TTC549 (cell line): ENCODE data around the gene SORBS2.

Experiments used
- FAIRE-seq: peaks from 2 replicates; lab custom pipeline; 2012; peaks lifted over from hg19 to GRCh38; lab: Jason Lieb, UNC

The SORBS2 gene

GRCh38 chr4:185589067-185589836 is 222.7 kb downstream of the SORBS2 start:
- FAIRE-seq = no peak

DNA sequence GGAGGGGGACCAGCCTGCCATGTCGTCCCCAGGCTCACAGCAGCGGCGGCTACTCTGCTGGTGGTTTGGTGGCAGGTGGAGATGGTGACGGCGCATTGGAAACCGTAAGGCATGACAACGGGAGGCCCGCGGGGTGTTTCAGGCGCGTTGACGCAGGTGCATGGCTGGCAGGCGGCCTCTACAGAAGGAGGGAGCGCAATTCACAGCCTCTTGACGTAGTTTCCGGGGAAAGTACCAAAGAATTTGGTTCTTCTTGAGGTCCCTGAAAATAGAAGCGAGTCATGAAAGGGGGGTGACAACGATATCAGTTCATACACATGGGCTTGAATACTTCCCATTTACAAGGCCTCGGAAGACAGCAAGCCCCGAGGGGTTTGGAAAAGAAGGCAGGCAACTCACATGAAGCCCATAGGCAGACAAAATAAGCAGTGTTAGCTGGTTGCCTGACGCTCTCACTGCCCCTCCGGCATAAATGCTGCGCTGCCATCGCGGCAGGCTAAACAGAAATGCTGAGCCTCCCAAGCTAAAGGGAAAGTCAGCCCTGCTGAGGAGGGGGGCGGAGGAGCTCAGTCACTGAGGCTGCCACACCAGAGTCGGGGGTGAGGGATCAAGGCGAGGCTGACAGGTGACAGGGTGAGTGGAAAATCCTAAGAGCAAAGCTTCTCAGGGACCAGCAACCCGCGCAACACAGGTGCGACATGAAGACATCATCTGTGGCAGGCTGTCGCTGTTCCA is 224.4 kb downstream of the SORBS2 start:
- FAIRE-seq = no peak

DNA sequence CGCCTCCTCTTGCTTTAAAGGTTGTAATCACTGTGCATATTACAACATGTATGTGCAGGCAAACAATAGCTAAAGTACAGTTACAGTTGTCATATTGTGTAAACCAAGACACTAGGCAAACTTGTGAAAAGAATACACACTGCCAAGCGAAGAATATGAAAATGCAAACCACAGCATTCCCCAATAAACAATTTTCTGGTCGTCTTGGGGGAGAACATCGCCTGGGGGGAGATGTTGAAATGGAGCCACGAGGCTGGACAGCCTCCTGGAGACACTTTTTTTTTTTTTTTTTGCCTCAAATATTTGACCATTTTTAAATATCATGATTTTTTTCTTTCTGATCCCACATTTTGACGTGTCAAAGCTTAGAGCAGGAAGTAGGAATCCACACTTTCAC is 225.0 kb downstream of the SORBS2 start:
- no peak for FAIRE-seq

DNA sequence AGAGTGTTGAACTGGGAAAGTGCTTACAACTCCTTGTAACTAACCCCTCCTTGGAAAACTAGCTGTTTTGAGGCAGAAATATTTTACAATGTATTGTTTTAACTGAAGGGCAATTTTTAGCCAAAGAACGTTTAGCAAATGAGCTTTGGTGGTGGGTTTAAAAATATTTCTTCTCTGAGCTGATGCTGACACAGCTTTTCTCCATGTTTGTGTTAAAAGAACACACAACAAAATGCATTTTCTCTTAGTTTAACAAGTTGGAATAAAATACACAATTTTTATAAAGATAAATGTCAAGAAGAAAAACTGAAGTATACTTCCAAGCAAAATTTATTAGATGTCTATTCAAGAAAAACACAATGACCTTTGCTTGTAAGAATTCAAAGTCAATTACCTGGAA is 226.8 kb downstream of the SORBS2 start:
- FAIRE-seq = no peak

DNA sequence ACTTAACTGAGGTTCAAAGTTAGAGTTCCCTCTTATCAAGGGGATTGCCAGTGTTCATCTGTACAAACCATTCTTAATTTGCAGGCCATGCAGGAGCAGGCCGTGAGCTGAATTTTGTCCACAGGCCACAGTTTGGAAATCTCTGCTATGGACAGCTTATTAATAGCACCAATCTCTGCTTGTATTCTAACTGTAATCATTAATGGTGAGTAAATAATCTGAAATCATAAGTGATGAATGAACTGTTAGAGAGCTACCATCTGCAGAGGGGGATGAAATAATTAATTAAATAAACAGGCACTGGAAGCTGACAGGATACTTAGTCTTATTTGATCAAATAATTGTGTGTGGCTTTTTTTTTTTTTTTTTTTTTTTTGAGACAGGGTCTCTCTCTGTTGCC is 228.2 kb downstream of the SORBS2 start:
- FAIRE-seq = no peak

DNA sequence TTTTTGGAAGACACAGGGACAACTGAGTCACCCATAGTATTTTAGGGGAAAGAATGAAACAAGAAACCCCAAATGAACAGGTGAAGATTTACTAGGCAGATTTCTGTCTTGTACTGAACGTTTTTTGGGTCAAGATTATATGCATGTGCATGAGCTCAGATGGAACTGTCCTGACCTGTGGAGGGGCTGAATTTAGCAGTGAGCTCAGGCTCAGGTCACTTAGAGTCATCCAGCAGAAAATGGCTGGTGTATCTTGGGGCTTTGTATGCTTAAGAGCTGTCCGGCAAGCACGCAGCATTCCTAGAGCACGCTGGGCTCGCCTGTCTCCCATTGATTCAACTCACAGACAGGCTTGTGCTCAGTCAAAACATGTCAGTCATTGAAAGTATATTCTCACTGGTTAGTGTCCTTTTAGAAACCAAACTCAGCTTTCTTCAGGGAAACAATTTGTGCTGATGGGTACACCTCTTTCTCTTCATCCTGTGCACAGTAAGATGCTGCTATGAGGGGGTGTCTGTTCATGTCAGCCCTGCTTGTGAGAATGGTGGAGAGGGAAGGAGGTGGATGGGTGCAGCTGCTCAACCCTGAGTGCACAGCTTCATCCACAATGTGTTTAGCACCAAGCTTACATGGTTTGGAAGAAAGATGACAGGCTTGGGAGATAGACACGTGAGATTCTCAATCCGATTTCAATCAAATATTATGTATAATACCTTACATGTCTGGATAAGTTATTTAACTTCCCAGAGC is 229.2 kb downstream of the SORBS2 start:
- FAIRE-seq = no peak

- FAIRE-seq = no peak
Measured at GRCh38 chr4:185580699-185581098, 231.3 kb downstream of the SORBS2 start.

- FAIRE-seq = no peak
Measured at GRCh38 chr4:185578284-185578683, 233.7 kb downstream of the SORBS2 start.

DNA sequence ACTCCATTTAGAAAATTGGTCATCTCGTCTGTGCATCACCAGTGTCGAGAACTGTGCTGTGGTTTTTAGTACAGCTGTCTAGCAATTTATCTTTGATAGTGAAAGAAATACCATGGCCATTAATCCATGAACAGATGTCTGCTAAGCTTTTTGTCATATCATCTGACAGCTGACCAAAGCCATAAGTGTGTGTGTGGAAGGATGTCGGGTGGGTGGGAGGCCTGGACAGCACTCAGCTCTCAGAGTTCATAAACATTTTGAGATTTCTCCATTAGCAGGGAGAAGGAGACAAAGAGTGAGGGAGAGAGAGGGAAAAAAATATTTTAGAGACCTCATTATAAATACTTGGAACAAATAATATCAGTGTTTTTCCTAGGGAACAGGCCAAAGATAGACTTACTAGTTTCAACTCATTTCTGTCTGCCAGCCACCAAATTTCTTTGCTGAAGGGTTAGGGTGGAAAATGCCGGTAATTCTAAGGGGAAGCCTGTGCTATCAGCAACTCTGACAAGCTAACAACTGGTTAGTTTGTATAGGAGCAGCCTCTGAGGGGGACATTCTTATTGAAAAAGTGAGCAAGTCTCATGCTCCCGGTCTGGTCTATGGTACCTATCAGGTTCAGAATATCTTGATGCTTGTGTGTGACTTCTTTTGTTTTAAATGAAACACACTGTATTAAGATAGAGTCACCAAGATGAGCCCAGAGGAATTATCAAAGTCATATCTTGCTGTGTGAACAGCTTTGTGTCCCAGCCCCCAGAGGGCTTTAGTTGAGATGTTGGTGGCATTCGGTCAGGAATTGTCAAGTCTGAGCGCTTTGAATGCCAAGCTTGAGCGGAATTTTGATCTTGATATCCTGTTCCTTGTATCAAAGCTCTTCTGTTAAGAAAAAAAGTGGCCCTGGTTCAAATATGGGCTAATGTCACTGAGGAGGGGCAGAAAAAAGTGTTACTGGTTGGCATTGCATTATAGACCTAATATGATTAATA is 234.7 kb downstream of the SORBS2 start:
- FAIRE-seq = no peak

GRCh38 chr4:185576314-185576961 is 235.6 kb downstream of the SORBS2 start:
- FAIRE-seq = no peak

GRCh38 chr4:185573651-185574199 is 238.3 kb downstream of the SORBS2 start:
- no peak for FAIRE-seq

DNA sequence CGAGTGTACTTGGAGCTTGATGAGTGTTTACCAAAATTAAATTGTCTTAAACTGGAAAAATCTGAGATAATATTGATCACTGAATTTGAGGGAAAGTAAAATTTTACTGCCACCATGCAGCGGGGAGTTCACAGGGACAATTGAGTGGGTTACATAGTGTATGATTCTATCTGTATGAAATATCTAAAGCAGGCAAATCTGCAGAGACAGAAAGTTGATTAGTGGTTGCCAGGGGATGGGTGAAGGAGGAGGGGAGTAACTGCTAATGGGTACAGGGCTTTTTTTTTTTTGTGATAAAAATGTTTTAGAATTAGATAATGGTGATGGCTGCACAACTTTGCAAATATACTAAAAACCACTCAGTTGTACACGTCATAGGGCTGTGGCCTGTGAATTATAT is 241.3 kb downstream of the SORBS2 start:
- no peak for FAIRE-seq

DNA sequence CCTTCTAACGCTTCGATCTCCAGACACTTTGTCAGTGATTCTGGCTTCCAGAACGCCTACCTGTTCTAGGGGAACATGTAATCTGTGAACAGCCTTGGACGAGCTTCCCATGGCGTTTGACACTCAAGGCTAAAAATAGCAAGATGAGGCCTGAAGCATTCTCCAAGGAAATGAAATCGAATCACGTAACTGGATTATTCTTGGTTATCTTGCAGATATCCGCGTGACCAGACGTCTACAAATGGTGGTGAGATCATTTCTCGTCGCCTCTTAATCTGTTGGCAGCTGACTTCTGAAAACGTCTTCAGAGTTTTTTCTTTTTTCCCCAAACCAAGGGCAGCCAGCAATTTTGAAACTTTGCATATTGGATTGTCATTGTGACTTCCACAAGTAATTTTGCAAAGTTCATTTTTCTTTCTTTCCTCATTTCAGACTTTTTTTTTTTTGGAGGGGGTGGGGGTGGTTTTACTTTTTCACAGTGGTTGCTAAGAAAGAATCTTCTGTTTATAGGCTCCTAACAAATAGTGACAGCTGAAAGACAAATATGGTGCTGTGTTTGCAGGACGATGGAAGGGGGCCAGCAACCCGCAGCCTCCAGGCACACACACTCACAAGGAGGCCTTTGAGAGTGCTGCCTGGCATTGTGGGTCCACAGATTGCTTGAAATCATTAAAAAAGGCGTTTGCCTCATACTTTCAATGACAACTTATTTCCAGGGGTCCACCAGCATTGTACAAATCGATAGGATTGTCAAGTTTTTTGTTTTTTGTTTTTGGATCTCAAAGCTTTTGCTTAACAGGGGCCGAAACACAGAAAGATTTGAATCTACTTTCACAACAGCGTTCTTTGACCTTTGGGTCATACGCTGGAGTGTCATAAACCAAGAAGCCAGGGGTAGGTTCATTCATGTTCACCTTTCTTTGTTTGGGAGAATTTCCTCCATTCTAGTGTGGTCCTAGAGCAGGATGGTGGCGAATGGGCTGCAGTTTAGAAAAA is 244.3 kb downstream of the SORBS2 start:
- no peak for FAIRE-seq

- FAIRE-seq = no peak
Measured at GRCh38 chr4:185566972-185567371, 245.0 kb downstream of the SORBS2 start.

GRCh38 chr4:185566425-185566824 is 245.6 kb downstream of the SORBS2 start:
- FAIRE-seq = no peak

- FAIRE-seq = no peak
Measured at GRCh38 chr4:185565696-185566095, 246.3 kb downstream of the SORBS2 start.

GRCh38 chr4:185564349-185564748 is 247.6 kb downstream of the SORBS2 start:
- FAIRE-seq = no peak

GRCh38 chr4:185562531-185562930 is 249.5 kb downstream of the SORBS2 start:
- FAIRE-seq = no peak

DNA sequence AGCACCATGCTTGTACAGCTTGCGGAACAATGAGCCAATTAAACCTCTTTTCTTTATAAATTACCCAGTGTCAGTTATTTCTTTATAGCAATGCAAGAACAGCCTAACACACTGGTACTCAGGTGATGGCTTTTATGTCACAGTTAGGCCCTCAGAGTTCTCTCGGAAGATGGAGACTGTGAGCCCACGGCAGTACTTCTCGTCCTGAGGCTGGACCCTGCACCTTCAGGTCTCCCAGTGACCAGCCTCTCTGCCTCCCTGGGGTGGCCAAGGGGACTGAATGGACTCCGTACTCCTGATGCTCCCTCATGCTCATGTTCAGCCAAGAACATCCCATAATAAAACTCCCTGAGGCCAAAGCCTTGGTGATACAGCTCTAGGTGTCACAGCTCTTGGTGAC is 251.7 kb downstream of the SORBS2 start:
- FAIRE-seq = no peak

DNA sequence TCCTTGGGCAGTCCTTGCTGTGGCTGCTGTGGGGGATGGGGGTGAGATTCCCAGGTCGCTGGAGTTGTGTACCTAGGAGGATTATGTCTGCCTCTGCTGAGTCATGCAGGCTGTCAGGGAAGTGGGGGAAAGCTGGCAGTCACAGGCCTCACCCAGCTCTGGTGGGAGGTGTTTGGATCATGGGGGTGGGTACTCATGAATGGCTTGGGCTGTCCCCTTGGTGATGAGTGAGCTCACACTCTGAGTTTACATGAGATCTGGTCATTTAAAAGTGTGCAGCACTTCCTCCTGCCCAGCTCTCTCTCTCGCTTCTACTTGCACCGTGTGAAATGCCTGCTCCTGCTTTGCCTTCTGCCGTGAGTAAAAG is 252.1 kb downstream of the SORBS2 start:
- no peak for FAIRE-seq
